GM21360 (cell line): ENCODE results near the gene OR7A10.
"Not testable (repeated sequence)": the region's sequence is repeated elsewhere in the genome, so short reads cannot be mapped to it uniquely, and the experiment has no call there.

Experiments used
- ATAC-seq: cut with Tn5 transposase; IDR thresholded peaks from one replicate; pipeline ENCODE4 v1.9.1; 2021; ENCODE audit warnings: mild to moderate bottlenecking, moderate library complexity; ENCODE audit not compliant: unreplicated experiment

Gene OR7A10

GRCh38 chr19:14796021-14796420, 52.7 kb downstream of the OR7A10 start:
- ATAC-seq = no peak

DNA sequence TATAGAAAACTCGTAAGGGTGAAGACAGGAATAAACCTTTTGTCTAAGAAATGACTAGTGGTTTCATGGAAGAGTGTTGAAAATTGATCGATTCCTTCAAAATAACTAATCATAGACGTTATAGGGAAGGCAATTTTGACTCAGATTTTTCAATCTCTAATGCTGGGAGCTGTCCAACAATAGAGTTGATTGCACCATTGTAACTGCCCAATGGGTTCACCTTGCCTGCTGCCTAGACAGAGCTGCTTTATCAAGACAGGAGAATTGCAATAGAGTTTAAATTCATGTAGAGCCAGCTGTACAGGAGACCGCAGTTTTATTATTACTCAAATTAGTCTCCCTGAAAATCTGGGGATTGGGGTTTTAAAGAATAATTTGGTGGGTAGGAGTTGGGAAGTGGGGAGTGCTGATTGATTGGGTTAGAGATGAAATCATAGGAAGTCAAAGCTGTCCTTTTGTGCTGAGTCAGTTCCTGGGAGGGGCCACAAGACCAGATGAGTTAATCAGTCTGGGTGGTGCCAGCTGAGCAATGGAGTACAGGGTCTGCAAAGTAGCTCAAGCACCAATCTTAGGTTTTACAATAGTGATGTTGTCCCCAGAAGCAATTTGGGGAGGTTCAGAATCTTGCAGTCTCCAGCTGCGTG, 53.5 kb downstream of the OR7A10 start:
- no peak for ATAC-seq

DNA sequence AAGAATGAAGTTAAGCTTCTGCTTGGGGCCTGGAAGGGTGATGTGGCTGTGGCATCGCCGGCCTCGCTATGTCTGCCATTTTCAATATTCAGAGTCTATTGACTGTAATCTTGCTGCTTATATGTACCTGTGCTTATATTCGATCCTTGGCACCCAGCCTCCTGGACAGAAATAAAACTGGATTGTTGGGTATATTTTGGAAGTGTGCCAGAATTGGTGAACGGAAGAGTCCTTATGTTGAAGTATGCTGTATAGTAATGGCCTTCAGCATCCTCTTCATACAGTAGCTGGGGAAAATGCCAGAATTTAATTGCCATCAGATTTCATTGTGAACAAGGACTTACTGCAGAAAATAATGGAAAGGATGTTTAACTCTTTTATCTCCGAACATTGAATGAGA, 56.5 kb downstream of the OR7A10 start:
- ATAC-seq = not testable (repeated sequence)
